CMK (cell line): ENCODE results near the gene RUVBL1.

ENCODE experiments used
- DNase-seq: peaks from one replicate; pipeline ENCODE4 v3.0.0-alpha.2; 2010; ENCODE audit warnings: low read depth

Gene RUVBL1

DNA sequence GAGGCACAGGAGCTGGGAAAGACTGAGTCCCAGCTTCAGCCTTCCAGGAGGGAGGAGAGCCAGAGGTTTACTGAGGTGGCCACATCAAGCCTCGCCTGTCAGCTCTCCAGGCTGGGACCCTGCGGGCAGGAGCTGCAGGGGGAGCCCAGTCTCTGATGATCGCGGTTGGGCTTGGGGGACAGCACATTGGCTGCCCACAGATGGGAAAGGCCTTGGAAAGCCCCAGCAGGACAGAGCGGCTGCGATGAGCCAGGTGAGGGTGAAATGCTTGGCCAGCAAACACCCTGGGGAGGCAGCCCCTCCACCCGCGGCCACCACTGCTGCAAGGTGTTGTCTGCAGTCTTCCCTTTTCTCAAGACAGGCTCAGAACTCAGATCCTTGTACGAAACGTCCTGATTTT, 40.2 kb downstream of the RUVBL1 start:
- DNase-seq: no peak

DNA sequence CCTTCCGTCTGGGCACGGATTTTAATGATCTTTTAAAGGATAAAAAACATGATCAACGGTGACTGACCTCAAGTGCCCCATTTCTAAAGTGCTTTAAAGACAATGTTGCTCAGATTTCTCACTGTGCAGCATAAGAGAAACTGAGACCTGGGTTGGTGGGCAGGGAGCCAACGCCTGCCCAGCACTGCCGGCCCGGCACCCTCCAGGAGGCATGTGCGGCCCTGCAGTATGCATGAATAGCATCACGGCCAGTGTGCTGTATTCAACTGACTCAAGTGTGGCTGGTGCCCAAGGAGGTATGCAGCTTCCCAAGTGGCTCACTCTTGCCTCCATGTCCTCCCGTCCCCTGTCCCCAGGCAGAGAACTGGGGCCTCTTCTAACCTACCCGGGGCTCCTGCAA, 41.1 kb downstream of the RUVBL1 start:
- no peak for DNase-seq

DNA sequence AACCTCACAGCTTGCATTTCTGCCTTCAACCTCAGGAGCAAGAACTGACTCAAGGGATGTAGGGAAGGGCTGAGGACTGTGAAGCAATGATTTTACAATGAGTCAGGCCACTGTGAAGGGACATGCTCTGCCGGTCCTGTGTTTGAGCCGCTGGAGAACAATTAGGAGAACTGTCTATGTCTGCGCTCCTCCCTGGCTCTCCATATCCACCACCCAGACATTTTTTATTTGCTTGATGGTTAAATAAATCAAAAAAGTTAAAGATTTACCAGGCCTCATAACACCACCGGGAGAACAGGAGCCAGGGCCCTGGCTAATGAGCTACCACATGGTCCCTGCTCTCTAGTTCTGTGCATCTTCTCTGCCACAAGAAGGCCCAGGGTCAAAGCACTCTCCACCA, 41.8 kb downstream of the RUVBL1 start:
- DNase-seq: no peak

- no peak for DNase-seq
Observed at GRCh38 chr3:128081226-128081625, 42.4 kb downstream of the RUVBL1 start.

GRCh38 chr3:128080323-128081080, 43.1 kb downstream of the RUVBL1 start:
- no peak for DNase-seq

GRCh38 chr3:128079823-128080222, 43.8 kb downstream of the RUVBL1 start:
- DNase-seq: no peak

DNA sequence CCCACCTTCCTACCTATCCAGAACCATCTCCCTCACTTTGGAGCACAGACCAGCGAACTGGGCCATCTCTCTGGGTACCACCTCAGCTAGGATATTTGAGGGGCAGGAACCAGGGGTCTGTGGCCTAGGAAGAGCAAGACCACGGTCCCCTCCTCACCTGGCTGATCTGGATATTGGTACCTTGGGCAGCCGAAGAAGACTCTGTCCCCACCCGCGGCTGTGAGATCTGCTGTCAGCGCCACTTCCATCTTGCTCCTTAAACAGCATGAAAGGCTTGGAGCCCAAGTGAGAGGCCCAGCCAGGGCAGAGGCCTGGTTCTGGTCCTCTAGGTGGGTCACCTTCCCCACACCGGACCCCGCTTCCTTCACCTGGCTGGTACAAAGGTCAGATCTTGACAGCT, 44.7 kb downstream of the RUVBL1 start:
- no peak for DNase-seq

DNA sequence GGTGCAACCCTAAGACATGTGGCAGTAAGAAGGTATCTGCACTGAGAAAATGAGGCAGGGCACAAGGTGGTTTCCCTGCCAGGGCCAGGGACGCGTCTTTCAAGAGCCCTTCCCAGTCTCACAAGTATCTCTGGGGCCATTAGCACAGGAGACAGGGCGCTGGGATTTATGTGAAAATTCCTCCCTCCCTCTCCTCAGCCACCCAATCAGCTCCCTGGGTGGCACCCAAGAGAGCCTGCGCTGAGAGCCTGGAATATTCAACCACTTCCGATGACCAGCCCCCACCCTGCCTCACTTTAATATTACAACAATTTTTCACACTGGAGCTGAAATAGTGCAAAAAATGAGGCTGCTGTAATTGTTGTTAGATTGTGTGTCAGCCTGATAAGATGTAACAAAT, 45.3 kb downstream of the RUVBL1 start:
- DNase-seq: no peak

GRCh38 chr3:128077665-128078064, 45.9 kb downstream of the RUVBL1 start:
- no peak for DNase-seq

DNA sequence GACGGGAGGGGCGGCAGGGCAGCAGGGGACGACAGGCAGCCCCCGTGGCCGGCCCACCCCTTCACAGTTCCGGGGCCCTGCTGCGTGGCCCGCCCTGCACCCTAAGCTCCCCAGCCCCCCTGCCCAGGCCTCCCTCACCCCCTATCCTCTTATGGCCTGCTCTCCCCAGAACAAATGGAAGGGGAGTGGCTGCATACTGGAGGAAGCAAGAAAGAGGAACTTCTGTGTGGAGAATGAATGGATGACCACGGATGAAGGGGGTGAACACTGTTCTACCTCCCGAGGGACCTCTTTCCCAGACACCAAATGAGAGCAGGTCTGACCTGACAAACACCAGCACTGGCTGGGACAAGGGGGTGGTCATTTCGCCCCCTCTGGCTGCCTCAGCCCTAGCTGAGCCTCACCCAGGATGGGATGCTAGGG, 46.4 kb downstream of the RUVBL1 start:
- DNase-seq: peak; percentile 25

DNA sequence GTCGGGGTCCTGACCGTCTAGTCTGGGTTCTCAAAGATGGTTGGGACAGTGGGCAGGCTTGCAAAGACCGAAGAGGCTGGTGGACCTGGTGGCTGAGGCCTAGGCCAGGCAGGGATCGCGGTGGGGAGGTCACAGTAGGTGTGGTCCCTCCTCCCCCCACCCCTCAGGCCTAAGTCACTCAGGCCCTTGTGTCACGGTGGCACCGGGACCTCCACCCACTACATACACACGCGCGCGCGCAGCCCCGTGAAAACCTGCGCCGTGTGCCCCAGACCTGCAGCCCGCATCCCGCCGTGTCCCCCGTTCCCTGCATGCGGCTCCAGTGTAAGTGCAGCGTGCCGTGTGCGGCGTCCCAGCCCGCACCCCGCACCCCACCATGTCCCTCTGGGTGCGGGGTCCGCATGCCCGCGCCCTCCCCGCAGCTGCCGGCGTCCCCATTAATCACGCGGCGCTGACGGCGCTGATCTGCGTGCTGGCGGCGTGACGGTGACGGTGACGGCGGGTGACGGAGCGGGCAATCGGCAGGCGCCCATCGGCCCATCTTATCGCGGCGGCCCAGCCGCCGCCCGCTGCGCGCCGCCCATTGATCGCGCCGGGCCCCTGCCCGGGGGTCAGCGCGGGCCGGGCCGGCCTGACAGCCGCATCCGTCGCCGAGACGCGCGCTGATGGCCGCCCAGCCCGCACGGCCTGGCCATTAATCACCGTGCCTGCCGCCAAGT, 47.0 kb downstream of the RUVBL1 start:
- DNase-seq: peak; percentile 34

GRCh38 chr3:128075522-128076482, 47.8 kb downstream of the RUVBL1 start:
- peak; percentile 72 for DNase-seq

- DNase-seq: no peak
Observed at GRCh38 chr3:128074851-128075521, 48.6 kb downstream of the RUVBL1 start.

DNA sequence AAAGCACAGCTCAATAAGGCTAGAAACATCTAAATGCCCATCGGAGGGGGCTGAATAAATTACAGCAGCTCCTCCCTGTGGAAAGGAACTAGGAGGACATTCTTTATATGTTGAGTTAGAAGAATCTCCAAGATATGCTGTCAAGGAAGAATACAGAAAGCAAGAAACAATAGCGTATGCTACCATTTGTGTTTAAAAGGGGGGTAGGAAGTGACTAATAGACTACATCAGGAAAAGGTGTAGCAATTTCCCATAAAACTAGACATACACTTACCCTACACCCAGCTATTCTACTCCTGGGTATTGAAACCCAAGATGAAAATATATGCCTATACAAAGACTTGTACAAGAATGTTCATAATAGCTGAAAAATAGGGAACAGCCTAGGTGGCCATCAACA, 49.8 kb downstream of the RUVBL1 start:
- no peak for DNase-seq

GRCh38 chr3:128073185-128073725, 50.4 kb downstream of the RUVBL1 start:
- no peak for DNase-seq

DNA sequence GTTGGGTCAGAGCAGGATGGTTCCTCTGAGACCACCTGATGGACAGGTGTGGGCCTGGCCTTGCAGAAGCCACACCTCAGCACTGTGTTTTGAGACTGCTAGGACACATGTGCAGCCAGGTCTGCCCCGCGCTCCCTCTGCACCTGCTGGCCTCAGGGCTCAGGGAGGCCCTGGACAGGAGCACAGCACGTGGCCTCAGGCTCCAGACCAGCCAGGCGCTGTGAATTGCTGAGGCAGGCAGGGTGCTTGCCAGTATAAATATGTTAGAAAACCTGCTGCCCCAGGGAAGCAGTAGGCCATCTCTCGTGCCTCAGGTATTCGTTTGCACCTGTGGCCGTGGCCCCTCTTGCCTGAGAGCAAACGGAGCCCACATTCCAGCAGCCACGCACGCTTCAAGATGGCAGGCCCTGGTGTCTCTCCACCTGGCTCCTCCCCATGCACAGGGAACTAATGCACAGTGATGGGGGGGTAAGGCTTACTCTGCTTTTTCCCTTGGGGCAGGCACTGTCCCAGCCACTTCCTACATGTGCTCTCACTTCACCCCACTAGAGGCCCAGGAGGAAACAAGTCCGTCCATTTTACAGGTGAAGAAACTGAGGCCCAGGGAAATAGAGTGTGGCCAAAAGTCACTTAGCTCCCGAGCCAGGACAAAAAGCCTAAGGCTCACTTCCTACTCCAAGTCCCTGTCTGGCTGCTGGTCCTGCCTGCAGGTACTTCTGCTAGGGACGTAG, 51.0 kb downstream of the RUVBL1 start:
- no peak for DNase-seq

GRCh38 chr3:128071771-128072453, 51.7 kb downstream of the RUVBL1 start:
- DNase-seq: no peak

- no peak for DNase-seq
Observed at GRCh38 chr3:128070898-128071591, 52.6 kb downstream of the RUVBL1 start.

GRCh38 chr3:128069271-128069670, 54.3 kb downstream of the RUVBL1 start:
- DNase-seq: no peak

DNA sequence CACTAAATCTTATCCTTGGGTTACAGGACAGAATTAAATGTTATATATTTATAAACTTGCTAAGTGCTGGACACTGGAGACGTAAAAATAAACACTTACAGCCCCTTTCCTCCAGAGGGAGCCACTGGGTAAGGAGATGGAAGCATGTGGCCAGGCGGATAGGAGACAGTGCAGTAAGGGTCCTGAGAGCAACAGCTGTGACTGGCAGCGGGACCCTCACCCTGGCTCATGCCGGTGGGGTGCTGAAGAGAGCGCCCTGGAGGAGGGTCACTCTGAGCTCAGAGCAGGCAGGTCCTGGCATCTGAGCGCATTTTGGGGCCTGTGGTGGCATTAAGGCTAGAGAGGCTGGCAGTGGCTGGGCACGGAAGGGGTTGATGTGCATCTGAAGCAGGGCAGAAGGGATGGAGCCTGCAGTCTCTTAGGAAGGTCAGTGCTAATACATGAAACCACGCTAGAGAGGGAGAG, 55.4 kb downstream of the RUVBL1 start:
- DNase-seq: peak; percentile 26
